GM12874 (cell line): ENCODE measurements around the gene HEG1.

Experiments used
- CTCF ChIP-seq: IDR thresholded peaks from 2 replicates; pipeline ENCODE4 v1.5.1; 2011; ENCODE audit warnings: low read depth, mild to moderate bottlenecking, control low read depth, low read length, moderate library complexity; ENCODE audit not compliant: insufficient read depth

The HEG1 gene

GRCh38 chr3:125087768-125088391 is 32.1 kb upstream of the HEG1 start:
- no peak for TF ChIP-seq CTCF

GRCh38 chr3:125085166-125085565 is 29.4 kb upstream of the HEG1 start:
- no peak for TF ChIP-seq CTCF

- no peak for TF ChIP-seq CTCF
Observed at GRCh38 chr3:125083776-125084175, 28.0 kb upstream of the HEG1 start.

GRCh38 chr3:125080077-125080476 is 24.3 kb upstream of the HEG1 start:
- no peak for TF ChIP-seq CTCF

- no peak for TF ChIP-seq CTCF
Observed at GRCh38 chr3:125079675-125080045, 23.9 kb upstream of the HEG1 start.

GRCh38 chr3:125078951-125079674 is 23.3 kb upstream of the HEG1 start:
- no peak for TF ChIP-seq CTCF

- no peak for TF ChIP-seq CTCF
Observed at GRCh38 chr3:125077864-125078263, 22.1 kb upstream of the HEG1 start.
